ENCODE measurements around the gene CIZ1.
"Not testable (repeated sequence)": the region's sequence is repeated elsewhere in the genome, so short reads cannot be mapped to it uniquely, and the experiment has no call there.

Gene CIZ1

GRCh38 chr9:128192601-128193371, 1.4 kb upstream of the CIZ1 start:
- no peak overlapping the region for H3K4me3 ChIP-seq (ENCODE audit: low read depth, low read length)

- peak overlapping the region; percentile 71 for H3K4me3 ChIP-seq (ENCODE audit: low read depth, low read length)
Observed at GRCh38 chr9:128190516-128191405, 611 bp downstream of the CIZ1 start.

GRCh38 chr9:128190013-128190412, 1.4 kb downstream of the CIZ1 start:
- no peak overlapping the region for H3K4me3 ChIP-seq (ENCODE audit: low read depth, low read length)

- no peak overlapping the region for H3K4me3 ChIP-seq (ENCODE audit: low read depth, low read length)
Observed at GRCh38 chr9:128188209-128188608, 3.2 kb downstream of the CIZ1 start.

- no peak overlapping the region for H3K4me3 ChIP-seq (ENCODE audit: low read depth, low read length)
Observed at GRCh38 chr9:128187361-128187760, 4.0 kb downstream of the CIZ1 start.

- H3K4me3 ChIP-seq (ENCODE audit: low read depth, low read length), result no peak overlapping the region
Observed at GRCh38 chr9:128185979-128186965, 5.1 kb downstream of the CIZ1 start.

GRCh38 chr9:128182893-128183588, 8.3 kb downstream of the CIZ1 start:
- H3K4me3 ChIP-seq (ENCODE audit: low read depth, low read length), result no peak overlapping the region

GRCh38 chr9:128181480-128181879, 9.9 kb downstream of the CIZ1 start:
- not testable (repeated sequence) for H3K4me3 ChIP-seq (ENCODE audit: low read depth, low read length)

GRCh38 chr9:128180447-128180846, 10.9 kb downstream of the CIZ1 start:
- H3K4me3 ChIP-seq (ENCODE audit: low read depth, low read length), result no peak overlapping the region

- H3K4me3 ChIP-seq (ENCODE audit: low read depth, low read length), result no peak overlapping the region
Observed at GRCh38 chr9:128180001-128180400, 11.4 kb downstream of the CIZ1 start.

- H3K4me3 ChIP-seq (ENCODE audit: low read depth, low read length), result no peak overlapping the region
Observed at GRCh38 chr9:128178806-128179431, 12.5 kb downstream of the CIZ1 start.

GRCh38 chr9:128175726-128176125, 15.6 kb downstream of the CIZ1 start:
- no peak overlapping the region for H3K4me3 ChIP-seq (ENCODE audit: low read depth, low read length)

- H3K4me3 ChIP-seq (ENCODE audit: low read depth, low read length), result no peak overlapping the region
Observed at GRCh38 chr9:128175102-128175563, 16.2 kb downstream of the CIZ1 start.

- no peak overlapping the region for H3K4me3 ChIP-seq (ENCODE audit: low read depth, low read length)
Observed at GRCh38 chr9:128174062-128174461, 17.3 kb downstream of the CIZ1 start.

GRCh38 chr9:128169925-128170324, 21.4 kb downstream of the CIZ1 start:
- H3K4me3 ChIP-seq (ENCODE audit: low read depth, low read length), result no peak overlapping the region

- H3K4me3 ChIP-seq (ENCODE audit: low read depth, low read length), result no peak overlapping the region
Observed at GRCh38 chr9:128169492-128169891, 21.9 kb downstream of the CIZ1 start.

GRCh38 chr9:128168731-128169308, 22.6 kb downstream of the CIZ1 start:
- H3K4me3 ChIP-seq (ENCODE audit: low read depth, low read length), result no peak overlapping the region

- H3K4me3 ChIP-seq (ENCODE audit: low read depth, low read length), result no peak overlapping the region
Observed at GRCh38 chr9:128167209-128167608, 24.2 kb downstream of the CIZ1 start.

- no peak overlapping the region for H3K4me3 ChIP-seq (ENCODE audit: low read depth, low read length)
Observed at GRCh38 chr9:128166169-128166568, 25.2 kb downstream of the CIZ1 start.

All from iPS-11a (cell line).